ENCODE data around the gene UVRAG.
A peak's percentile ranks its signal among the peaks of the same experiment; 100 is the strongest.

The UVRAG gene

GRCh38 chr11:75814677-75815344 is at the start of gene UVRAG:
Gene UVRAG, plus strand, starts transcription at chr11:75815210. Its CDS starts 198 bp downstream, at chr11:75815408.
- peak; percentile 97 for DNase-seq (ENCODE audit: low spot score)

- no peak for DNase-seq (ENCODE audit: low spot score)
Observed at GRCh38 chr11:75766443-75767227, 48.4 kb upstream of the UVRAG start.

- DNase-seq (ENCODE audit: low spot score): no peak
Observed at GRCh38 chr11:75767228-75767572, 47.8 kb upstream of the UVRAG start.

- no peak for DNase-seq (ENCODE audit: low spot score)
Observed at GRCh38 chr11:75767793-75768111, 47.3 kb upstream of the UVRAG start.

- peak; percentile 84 for DNase-seq (ENCODE audit: low spot score)
Observed at GRCh38 chr11:75768112-75768908, 46.7 kb upstream of the UVRAG start, which contains the start of gene DGAT2. Gene DGAT2, plus strand, starts transcription at chr11:75768778. Its CDS starts 214 bp downstream, at chr11:75768992.

GRCh38 chr11:75768909-75769771 is 45.9 kb upstream of the UVRAG start:
- no peak for DNase-seq (ENCODE audit: low spot score)

GRCh38 chr11:75770102-75770501 is 44.9 kb upstream of the UVRAG start:
- no peak for DNase-seq (ENCODE audit: low spot score)

- DNase-seq (ENCODE audit: low spot score): no peak
Observed at GRCh38 chr11:75771646-75772410, 43.2 kb upstream of the UVRAG start.

GRCh38 chr11:75773595-75774353 is 41.2 kb upstream of the UVRAG start:
- no peak for DNase-seq (ENCODE audit: low spot score)

- no peak for DNase-seq (ENCODE audit: low spot score)
Observed at GRCh38 chr11:75775056-75775455, 40.0 kb upstream of the UVRAG start.

GRCh38 chr11:75776546-75776945 is 38.5 kb upstream of the UVRAG start:
- DNase-seq (ENCODE audit: low spot score): no peak

- no peak for DNase-seq (ENCODE audit: low spot score)
Observed at GRCh38 chr11:75777461-75778110, 37.4 kb upstream of the UVRAG start.

GRCh38 chr11:75778962-75779361 is 36.0 kb upstream of the UVRAG start:
- DNase-seq (ENCODE audit: low spot score): no peak

- DNase-seq (ENCODE audit: low spot score): no peak
Observed at GRCh38 chr11:75779960-75780359, 35.0 kb upstream of the UVRAG start.

GRCh38 chr11:75780888-75781287 is 34.1 kb upstream of the UVRAG start:
- no peak for DNase-seq (ENCODE audit: low spot score)

- DNase-seq (ENCODE audit: low spot score): no peak
Observed at GRCh38 chr11:75781296-75781695, 33.7 kb upstream of the UVRAG start.

GRCh38 chr11:75781831-75782230 is 33.2 kb upstream of the UVRAG start:
- no peak for DNase-seq (ENCODE audit: low spot score)

- DNase-seq (ENCODE audit: low spot score): no peak
Observed at GRCh38 chr11:75782540-75783263, 32.3 kb upstream of the UVRAG start.

GRCh38 chr11:75783416-75784084 is 31.5 kb upstream of the UVRAG start:
- DNase-seq (ENCODE audit: low spot score): no peak

Measured in HuH-7 (cell line).